Suprapubic skin (tissue), 4 donors: Measurements from ENCODE around the gene HASPIN. TPM values are rescaled to one million over a fixed set of nuclear protein-coding genes. Genes with fewer than 3 reads are reported as not detected.
A peak's percentile ranks its signal among the peaks of the same experiment; 100 is the strongest.

Experiments used
- DNase-seq, 2 donors: peaks; one replicate each; pipeline ENCODE4 v3.0.0-alpha.2; 2019; ENCODE audit warnings: low spot score in 2 of 2
- H3K27ac ChIP-seq: fragments of 200-600 bp; sonication (generic); one replicate; pipeline ENCODE4 v1.5.1; 2019
- H3K27me3 ChIP-seq: fragments of 200-600 bp; sonication (generic); one replicate; pipeline ENCODE4 v1.5.1; 2019
- H3K36me3 ChIP-seq: fragments of 200-600 bp; sonication (generic); one replicate; pipeline ENCODE4 v1.5.1; 2019
- H3K4me1 ChIP-seq: fragments of 200-600 bp; sonication (generic); one replicate; pipeline ENCODE4 v1.5.1; 2019
- H3K4me3 ChIP-seq: fragments of 200-600 bp; sonication (generic); one replicate; pipeline ENCODE4 v1.5.1; 2019; ENCODE audit warnings: mild to moderate bottlenecking
- H3K9me3 ChIP-seq: fragments of 200-600 bp; sonication (generic); one replicate; pipeline ENCODE4 v1.5.1; 2019
- CTCF ChIP-seq, 2 donors: fragments of 200-600 bp in 1 of 2; fragments of 450-650 bp in 1 of 2; sonication (generic) in 1 of 2; IDR thresholded peaks; one replicate each; pipeline ENCODE4 v1.5.1; 2016 to 2019; ENCODE audit warnings: antibody characterized with exemption in 2 of 2, mild to moderate bottlenecking in 1 of 2, moderate library complexity in 1 of 2
- EP300 ChIP-seq: sonication (generic); formaldehyde crosslinking; IDR thresholded peaks from one replicate; pipeline ENCODE4 v1.6.1; 2017; ENCODE audit warnings: antibody characterized with exemption
- POLR2A ChIP-seq, 2 donors: fragments of 450-650 bp; IDR thresholded peaks; one replicate each; pipeline ENCODE4 v1.6.1; 2017; ENCODE audit warnings: antibody characterized with exemption in 2 of 2, mild to moderate bottlenecking in 2 of 2, moderate library complexity in 2 of 2
- POLR2AphosphoS5 ChIP-seq, 3 donors: sonication (generic); formaldehyde crosslinking; IDR thresholded peaks; one replicate each; pipeline ENCODE4 v1.6.1; 2017; ENCODE audit warnings: antibody characterized with exemption in 3 of 3
- WGBS: methylation state at CpG from one replicate; pipeline ENCODE4 v1.1.5; 2018; 5-methylcytosine and 5-hydroxymethylcytosine counted together
- total RNA-seq, 4 donors: library from RNA; depleted of rRNA; stranded (reverse); fragments of >200 nt; gene quantifications; one replicate each; pipeline ENCODE4 v1.1.0, GENCODE V29; 2016

The HASPIN gene
- total RNA-seq, 4 donors from 2014 or later = 0.40 to 2.1 (median 1.8) TPM

DNA sequence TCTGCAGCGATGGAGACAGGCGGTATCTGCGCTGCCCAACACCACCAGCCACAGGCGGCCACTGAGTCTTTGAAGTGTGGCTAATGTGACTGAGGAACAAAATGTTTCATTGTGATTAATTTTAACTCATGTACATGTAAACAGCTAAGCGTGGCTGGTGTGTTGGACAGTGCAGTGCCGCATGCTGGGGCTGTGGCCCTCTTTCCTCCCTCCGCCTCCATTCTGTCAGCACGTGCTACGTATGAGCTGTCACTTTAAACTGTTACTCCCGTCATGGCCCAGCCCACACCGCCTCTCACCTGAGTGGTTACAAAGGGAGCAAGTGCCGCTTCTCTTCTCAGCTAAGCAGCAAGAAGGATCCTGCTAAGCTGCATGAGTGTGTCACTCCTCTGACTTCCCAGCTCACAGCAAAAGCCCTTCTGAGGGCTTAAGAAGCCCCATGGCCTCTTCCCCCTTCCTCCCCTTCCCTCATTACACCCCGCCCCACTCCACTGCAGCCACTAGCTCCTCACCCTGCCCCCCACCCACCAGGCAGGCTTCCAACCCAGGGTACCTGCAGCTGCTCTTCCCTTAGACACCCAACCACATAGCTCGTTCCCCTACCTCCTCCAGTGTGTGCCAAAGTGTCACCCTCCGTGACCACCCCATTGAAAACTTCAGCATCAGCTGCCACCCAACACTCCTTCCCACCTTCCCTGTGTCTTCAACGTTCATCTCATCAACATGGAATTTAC, 15.0 kb downstream of the HASPIN start:
- Histone ChIP-seq H3K27ac (no peak overlapping the region), H3K36me3 (no peaks in the 10 kb centered on the region), H3K9me3 (no peaks in the 10 kb centered on the region), H3K4me3 (peak overlapping the region; percentile 33), H3K4me1 (peaks cover 18% of the 10 kb centered on the region), H3K27me3 (no peaks in the 10 kb centered on the region)
- 39% methylated on average over 16 of the region's 16 CpGs for WGBS
- no peak for TF ChIP-seq EP300
- no peak for TF ChIP-seq CTCF (IDR thresholded peaks at IDR 0.05)
- no peak for TF ChIP-seq POLR2A (IDR thresholded peaks at IDR 0.05)
- TF ChIP-seq POLR2AphosphoS5 (IDR thresholded peaks at IDR 0.05) = no peak
- DNase-seq = no peak

GRCh38 chr17:3739422-3740124, 15.9 kb downstream of the HASPIN start:
- Histone ChIP-seq H3K9me3 (no peaks in the 10 kb centered on the region), H3K4me1 (peaks cover 18% of the 10 kb centered on the region), H3K27me3 (no peaks in the 10 kb centered on the region), H3K27ac (no peak overlapping the region), H3K36me3 (no peaks in the 10 kb centered on the region), H3K4me3 (no peak overlapping the region)
- no peak for DNase-seq
- TF ChIP-seq CTCF (IDR thresholded peaks at IDR 0.05) = no peak
- TF ChIP-seq EP300 = no peak
- no peak for TF ChIP-seq POLR2A (IDR thresholded peaks at IDR 0.05)
- TF ChIP-seq POLR2AphosphoS5 (IDR thresholded peaks at IDR 0.05) = no peak
- 80% methylated on average over 16 of the region's 16 CpGs for WGBS

DNA sequence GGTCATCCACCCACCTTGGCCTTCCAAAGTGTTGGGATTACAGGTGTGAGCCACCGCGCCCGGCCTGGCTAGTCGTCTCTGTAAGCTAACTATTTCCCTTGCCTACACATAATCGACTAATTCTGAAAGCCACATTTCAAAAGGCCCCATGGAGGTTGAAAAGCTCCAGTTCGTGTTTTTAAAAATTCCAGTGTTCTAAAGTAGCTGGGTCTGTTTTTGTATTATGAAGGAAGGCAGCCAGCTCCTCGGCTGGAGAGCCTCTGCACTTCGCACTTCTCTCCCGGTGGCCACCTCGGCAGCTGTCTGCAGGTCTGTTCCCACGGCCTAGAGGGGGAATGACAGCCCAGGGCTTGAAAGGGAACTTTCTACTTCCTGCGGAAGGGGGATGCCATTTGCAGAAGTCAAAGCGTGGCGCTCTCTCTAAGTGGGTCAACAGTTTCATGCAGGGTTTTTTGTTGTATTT, 16.9 kb downstream of the HASPIN start:
- TF ChIP-seq POLR2A (IDR thresholded peaks at IDR 0.05) (no peak), CTCF (IDR thresholded peaks at IDR 0.05) (no peak), POLR2AphosphoS5 (IDR thresholded peaks at IDR 0.05) (no peak)
- peaks cover 18% of the 10 kb centered on the region for H3K4me1 ChIP-seq
- no peak for DNase-seq

GRCh38 chr17:3744014-3744413, 20.3 kb downstream of the HASPIN start:
- Histone ChIP-seq H3K27ac (no peak overlapping the region), H3K36me3 (no peaks in the 10 kb centered on the region), H3K4me1 (peaks cover 2% of the 10 kb centered on the region), H3K9me3 (no peaks in the 10 kb centered on the region), H3K4me3 (no peak overlapping the region), H3K27me3 (no peaks in the 10 kb centered on the region)
- TF ChIP-seq POLR2AphosphoS5 (IDR thresholded peaks at IDR 0.05) (no peak), CTCF (IDR thresholded peaks at IDR 0.05) (no peak), POLR2A (IDR thresholded peaks at IDR 0.05) (no peak), EP300 (no peak)
- 59% methylated on average over 3 of the region's 3 CpGs for WGBS
- DNase-seq = no peak

More for the DNA sequence above, 16.9 kb downstream of the HASPIN start:
- Histone ChIP-seq H3K9me3 (no peaks in the 10 kb centered on the region), H3K27ac (no peak overlapping the region), H3K4me3 (no peak overlapping the region), H3K36me3 (no peaks in the 10 kb centered on the region), H3K27me3 (no peaks in the 10 kb centered on the region)
- 81% methylated on average over 14 of the region's 14 CpGs for WGBS

DNA sequence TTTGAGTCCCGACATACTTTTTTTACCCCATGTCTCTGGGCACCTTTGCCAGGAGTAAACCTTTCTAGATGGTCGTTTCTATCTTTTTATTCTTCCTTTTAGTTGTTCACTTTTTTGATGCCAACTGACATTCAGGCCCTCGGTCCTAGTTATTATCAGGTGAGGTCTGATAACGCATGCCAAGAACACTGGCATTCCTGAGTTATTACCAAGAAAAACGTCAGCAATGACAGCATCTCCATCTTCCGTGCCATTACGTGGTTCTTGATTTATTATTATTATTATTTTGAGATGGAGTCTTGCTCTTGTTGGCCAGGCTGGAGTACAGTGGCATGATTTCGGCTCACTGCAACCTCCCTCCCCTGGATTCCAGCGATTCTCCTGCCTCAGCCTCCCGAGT, 21.4 kb downstream of the HASPIN start:
- TF ChIP-seq POLR2AphosphoS5 (IDR thresholded peaks at IDR 0.05) (no peak), POLR2A (IDR thresholded peaks at IDR 0.05) (no peak), EP300 (no peak), CTCF (IDR thresholded peaks at IDR 0.05) (no peak)
- H3K36me3 ChIP-seq = no peaks in the 10 kb centered on the region
- H3K4me3 ChIP-seq = no peak overlapping the region
- H3K27me3 ChIP-seq = no peaks in the 10 kb centered on the region
- WGBS = 74% methylated on average over 10 of the region's 10 CpGs
- no peak overlapping the region for H3K27ac ChIP-seq
- no peak for DNase-seq
- no peaks in the 10 kb centered on the region for H3K9me3 ChIP-seq
- H3K4me1 ChIP-seq = no peaks in the 10 kb centered on the region
